Suprapubic skin (tissue), 4 donors: Measurements from ENCODE around the gene MIB2.

ENCODE experiments used
- EP300 ChIP-seq: sonication (generic); formaldehyde crosslinking; IDR thresholded peaks from one replicate; pipeline ENCODE4 v1.6.1; 2017; ENCODE audit warnings: antibody characterized with exemption
- POLR2A ChIP-seq, 2 donors: fragments of 450-650 bp; IDR thresholded peaks; one replicate each; pipeline ENCODE4 v1.6.1; 2017; ENCODE audit warnings: antibody characterized with exemption in 2 of 2, mild to moderate bottlenecking in 2 of 2, moderate library complexity in 2 of 2
- POLR2AphosphoS5 ChIP-seq, 3 donors: sonication (generic); formaldehyde crosslinking; IDR thresholded peaks; one replicate each; pipeline ENCODE4 v1.6.1; 2017; ENCODE audit warnings: antibody characterized with exemption in 3 of 3
- TF ChIP-seq, protein P1 (sequence below), 2 donors: fragments of 200-600 bp in 1 of 2; fragments of 450-650 bp in 1 of 2; sonication (generic) in 1 of 2; IDR thresholded peaks; one replicate each; pipeline ENCODE4 v1.5.1; 2016 to 2019; ENCODE audit warnings: antibody characterized with exemption in 2 of 2, mild to moderate bottlenecking in 1 of 2, moderate library complexity in 1 of 2

- TF ChIP-seq, protein P1, sequence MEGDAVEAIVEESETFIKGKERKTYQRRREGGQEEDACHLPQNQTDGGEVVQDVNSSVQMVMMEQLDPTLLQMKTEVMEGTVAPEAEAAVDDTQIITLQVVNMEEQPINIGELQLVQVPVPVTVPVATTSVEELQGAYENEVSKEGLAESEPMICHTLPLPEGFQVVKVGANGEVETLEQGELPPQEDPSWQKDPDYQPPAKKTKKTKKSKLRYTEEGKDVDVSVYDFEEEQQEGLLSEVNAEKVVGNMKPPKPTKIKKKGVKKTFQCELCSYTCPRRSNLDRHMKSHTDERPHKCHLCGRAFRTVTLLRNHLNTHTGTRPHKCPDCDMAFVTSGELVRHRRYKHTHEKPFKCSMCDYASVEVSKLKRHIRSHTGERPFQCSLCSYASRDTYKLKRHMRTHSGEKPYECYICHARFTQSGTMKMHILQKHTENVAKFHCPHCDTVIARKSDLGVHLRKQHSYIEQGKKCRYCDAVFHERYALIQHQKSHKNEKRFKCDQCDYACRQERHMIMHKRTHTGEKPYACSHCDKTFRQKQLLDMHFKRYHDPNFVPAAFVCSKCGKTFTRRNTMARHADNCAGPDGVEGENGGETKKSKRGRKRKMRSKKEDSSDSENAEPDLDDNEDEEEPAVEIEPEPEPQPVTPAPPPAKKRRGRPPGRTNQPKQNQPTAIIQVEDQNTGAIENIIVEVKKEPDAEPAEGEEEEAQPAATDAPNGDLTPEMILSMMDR (IDR thresholded peaks at IDR 0.05) = no peak
- TF ChIP-seq POLR2A (IDR thresholded peaks at IDR 0.05) (no peak), POLR2AphosphoS5 (IDR thresholded peaks at IDR 0.05) (no peak), EP300 (no peak)
Measured at GRCh38 chr1:1567891-1568291, 47.4 kb upstream of the MIB2 start.
